ENCODE data around the gene AKR7A3.

- TF ChIP-seq FOSL1 (tag; conservative IDR thresholded peaks at IDR 0.05) (no peak), LARP7 (IDR thresholded peaks at IDR 0.05) (no peak), ZNF518B (CRISPR knock-in tag; IDR thresholded peaks at IDR 0.05) (no peak), TGIF2 (CRISPR knock-in tag; IDR thresholded peaks at IDR 0.05) (no peak), REST (IDR thresholded peaks at IDR 0.05; ENCODE audit: borderline replicate concordance) (no peak), REST (CRISPR knock-in tag; IDR thresholded peaks at IDR 0.05; ENCODE audit: low read depth) (no peak), ZNF274 (IDR thresholded peaks at IDR 0.05; ENCODE audit: borderline replicate concordance, low read depth, low read length) (no peak)
Measured at GRCh38 chr1:19310720-19311502, 22.3 kb upstream of the AKR7A3 start.

Measured in K562 (cell line).